HFF-Myc (cell line): ENCODE data around the gene SSBP3.

Experiments used
- DNase-seq: peaks from one replicate; pipeline ENCODE4 v3.0.0-alpha.2; 2011; ENCODE audit warnings: low read depth; ENCODE audit errors: extremely low read depth
- H3K4me3 ChIP-seq: replicated peaks from 2 replicates; pipeline ENCODE4 v1.5.1; 2011; ENCODE audit warnings: low read depth, mild to moderate bottlenecking, control low read depth, low read length
- CTCF ChIP-seq: IDR thresholded peaks from 2 replicates; pipeline ENCODE4 v1.5.1; 2012; ENCODE audit warnings: mild to moderate bottlenecking, low read depth, low read length, control low read depth; ENCODE audit errors: missing control alignments

The SSBP3 gene

GRCh38 chr1:54249819-54250435 is 156.3 kb downstream of the SSBP3 start:
- H3K4me3 ChIP-seq, result no peak overlapping the region
- no peak for DNase-seq
- TF ChIP-seq CTCF, result no peak

- no peak overlapping the region for H3K4me3 ChIP-seq
- DNase-seq, result no peak
- TF ChIP-seq CTCF, result no peak
Observed at GRCh38 chr1:54248966-54249365, 157.2 kb downstream of the SSBP3 start.

- TF ChIP-seq CTCF, result no peak
- no peak overlapping the region for H3K4me3 ChIP-seq
- DNase-seq, result no peak
Observed at GRCh38 chr1:54247863-54248515, 158.2 kb downstream of the SSBP3 start.

GRCh38 chr1:54246116-54246721 is 160.0 kb downstream of the SSBP3 start:
- DNase-seq, result no peak
- no peak for TF ChIP-seq CTCF
- H3K4me3 ChIP-seq, result no peak overlapping the region

- no peak overlapping the region for H3K4me3 ChIP-seq
- DNase-seq, result no peak
- no peak for TF ChIP-seq CTCF
Observed at GRCh38 chr1:54245501-54245900, 160.7 kb downstream of the SSBP3 start.

- TF ChIP-seq CTCF, result no peak
- no peak overlapping the region for H3K4me3 ChIP-seq
- DNase-seq, result no peak
Observed at GRCh38 chr1:54244655-54245054, 161.5 kb downstream of the SSBP3 start.
